Measurements from ENCODE around the gene FOXC1. TPM values are rescaled to one million over a fixed set of nuclear protein-coding genes. Genes with fewer than 3 reads are reported as not detected.

FOXC1 gene
- total and polyA plus RNA-seq, 2 donors (not counting 1 experiment from before 2014, with no cell fraction given): 0.04 to 0.52 TPM

GRCh38 chr6:1585669-1586049 is 24.1 kb upstream of the FOXC1 start:
- H3K4me1 Mint-ChIP-seq: no peaks in the 10 kb centered on the region
- no peaks in the 10 kb centered on the region for H4K20me1 ChIP-seq (ENCODE audit: control insufficient read depth, insufficient read depth, low read length, poor library complexity, severe bottlenecking)
- no peak overlapping the region for H2AFZ ChIP-seq (ENCODE audit: insufficient read depth, low read depth, low read length, poor library complexity, severe bottlenecking)
- H3K4me3 ChIP-seq (ENCODE audit: control extremely low read depth in 1 of 5, extremely low read depth in 1 of 5, insufficient read depth in 1 of 5, low read depth in 2 of 5, low read length in 4 of 5): no peak overlapping the region
- peaks cover 0 to 10% (median 1%) of the 10 kb centered on the region in 4 experiments for H3K27me3 ChIP-seq (replicated peaks in 1 of 4; ENCODE audit: control extremely low read depth in 1 of 4, control insufficient read depth in 3 of 4, insufficient read depth in 4 of 4, low read length in 3 of 4)
- TF ChIP-seq EZH2 (IDR thresholded peaks at IDR 0.05; ENCODE audit: borderline replicate concordance, insufficient read depth, low read depth, low read length, poor library complexity, severe bottlenecking) (no peak), CTCF (IDR thresholded peaks at IDR 0.05) (no peak)
- no peak overlapping the region for H3K9ac ChIP-seq (ENCODE audit: low read length)
- H3K27me3 Mint-ChIP-seq: peaks cover 29% of the 10 kb centered on the region
- no peak for DNase-seq
- H3K9me3 Mint-ChIP-seq (ENCODE audit: insufficient read depth): no peaks in the 10 kb centered on the region
- H3K27ac ChIP-seq (ENCODE audit: low read length in 2 of 2): no peak overlapping the region
- no peak overlapping the region for H3K27ac Mint-ChIP-seq
- 96% methylated on average over 12 of the region's 12 CpGs for WGBS (ENCODE audit: insufficient coverage)
- no peak for ATAC-seq (ENCODE audit: low read depth)
- H3K4me2 ChIP-seq (replicated peaks; ENCODE audit: low read depth, low read length, poor library complexity, severe bottlenecking): no peak overlapping the region
- no peaks in the 10 kb centered on the region for H3K36me3 ChIP-seq (replicated peaks in 1 of 2; ENCODE audit: control extremely low read depth in 1 of 2, control insufficient read depth in 1 of 2, extremely low read depth in 1 of 2, insufficient read depth in 2 of 2, low read length in 1 of 2)
- intact Hi-C loops (cut with micrococcal nuclease): no loop called here
- no peaks in the 10 kb centered on the region for H3K79me2 ChIP-seq (ENCODE audit: control insufficient read depth, insufficient read depth, low read length)
- H3K4me1 ChIP-seq (ENCODE audit: control insufficient read depth in 2 of 2, insufficient read depth in 2 of 2, low read length in 2 of 2): no peaks in the 10 kb centered on the region
- H3K9me3 ChIP-seq (ENCODE audit: control extremely low read depth in 1 of 3, control insufficient read depth in 2 of 3, insufficient read depth in 1 of 3, low read length in 2 of 3): no peaks in the 10 kb centered on the region
- H3K4me3 Mint-ChIP-seq: no peak overlapping the region
- POLR2A ChIA-PET: no interaction called here
- CTCF ChIA-PET: no interaction called here

GRCh38 chr6:1586256-1586655 is 23.5 kb upstream of the FOXC1 start:
- H3K4me3 ChIP-seq (ENCODE audit: control extremely low read depth in 1 of 5, extremely low read depth in 1 of 5, insufficient read depth in 1 of 5, low read depth in 2 of 5, low read length in 4 of 5): no peak overlapping the region
- 100% methylated on average over 1 of the region's 7 CpGs for WGBS (ENCODE audit: insufficient coverage)
- POLR2A ChIA-PET: interaction anchor here (0.6 kb wide), 1 partner anchor 18 kb away, joined by 3 read pairs; no protein-coding TSS in a partner anchor
- CTCF ChIA-PET: interaction anchor here (1.5 kb wide), 1 partner anchor 12 kb away, joined by 3 read pairs; no protein-coding TSS in a partner anchor
- H4K20me1 ChIP-seq (ENCODE audit: control insufficient read depth, insufficient read depth, low read length, poor library complexity, severe bottlenecking): no peaks in the 10 kb centered on the region
- intact Hi-C loops (cut with micrococcal nuclease): no loop called here
- H3K27me3 Mint-ChIP-seq: peaks cover 28% of the 10 kb centered on the region
- DNase-seq: no peak
- no peak overlapping the region for H3K4me3 Mint-ChIP-seq
- H2AFZ ChIP-seq (ENCODE audit: insufficient read depth, low read depth, low read length, poor library complexity, severe bottlenecking): no peak overlapping the region
- ATAC-seq (ENCODE audit: low read depth): no peak
- no peaks in the 10 kb centered on the region for H3K9me3 Mint-ChIP-seq (ENCODE audit: insufficient read depth)
- H3K36me3 ChIP-seq (replicated peaks in 1 of 2; ENCODE audit: control extremely low read depth in 1 of 2, control insufficient read depth in 1 of 2, extremely low read depth in 1 of 2, insufficient read depth in 2 of 2, low read length in 1 of 2): no peaks in the 10 kb centered on the region
- no peak overlapping the region for H3K27ac Mint-ChIP-seq
- TF ChIP-seq EZH2 (IDR thresholded peaks at IDR 0.05; ENCODE audit: borderline replicate concordance, insufficient read depth, low read depth, low read length, poor library complexity, severe bottlenecking) (no peak), CTCF (IDR thresholded peaks at IDR 0.05) (no peak)
- no peak overlapping the region for H3K27ac ChIP-seq (ENCODE audit: low read length in 2 of 2)
- no peaks in the 10 kb centered on the region for H3K9me3 ChIP-seq (ENCODE audit: control extremely low read depth in 1 of 3, control insufficient read depth in 2 of 3, insufficient read depth in 1 of 3, low read length in 2 of 3)
- no peak overlapping the region for H3K4me2 ChIP-seq (replicated peaks; ENCODE audit: low read depth, low read length, poor library complexity, severe bottlenecking)
- H3K4me1 ChIP-seq (ENCODE audit: control insufficient read depth in 2 of 2, insufficient read depth in 2 of 2, low read length in 2 of 2): no peaks in the 10 kb centered on the region
- no peak overlapping the region for H3K9ac ChIP-seq (ENCODE audit: low read length)
- H3K4me1 Mint-ChIP-seq: no peaks in the 10 kb centered on the region
- no peaks in the 10 kb centered on the region for H3K79me2 ChIP-seq (ENCODE audit: control insufficient read depth, insufficient read depth, low read length)
- H3K27me3 ChIP-seq (replicated peaks in 1 of 4; ENCODE audit: control extremely low read depth in 1 of 4, control insufficient read depth in 3 of 4, insufficient read depth in 4 of 4, low read length in 3 of 4): peaks cover 0 to 10% (median 1%) of the 10 kb centered on the region in 4 experiments

All from B cell (primary cell).